Activated CD8-positive, alpha-beta T cell treated with anti-CD3 and anti-CD28 coated beads for 36 hours (primary cell): ENCODE results near the gene KLF15. TPM values are rescaled to one million over a fixed set of nuclear protein-coding genes. Genes with fewer than 3 reads are reported as not detected.

Source experiments
- ATAC-seq: fragments of 200-7000 bp; cut with Tn5 transposase; one replicate; pipeline ENCODE4 v1.10.0; 2021; ENCODE audit warnings: mild to moderate bottlenecking, moderate library complexity
- CTCF ChIA-PET: fragments of 350-600 bp; sonication (Branson Sonifier 250); formaldehyde crosslinking; loops from one replicate; lab custom pipeline; 2021; ENCODE audit warnings: antibody characterized with exemption; lab: Charles Lee
- POLR2A ChIA-PET: fragments of 350-600 bp; sonication (Branson Sonifier 250); formaldehyde crosslinking; loops from one replicate; lab custom pipeline; 2021; ENCODE audit warnings: antibody characterized with exemption; lab: Charles Lee
- DNase-seq: peaks from one replicate; pipeline ENCODE4 v3.0.0-alpha.2; 2020
- H3K27ac Mint-ChIP-seq: one replicate; pipeline ENCODE4 v1.8.0; 2021; ENCODE audit warnings: mild to moderate bottlenecking, mixed read lengths
- H3K27me3 Mint-ChIP-seq: one replicate; pipeline ENCODE4 v1.8.0; 2021; ENCODE audit warnings: mixed read lengths
- H3K36me3 Mint-ChIP-seq: one replicate; pipeline ENCODE4 v1.8.0; 2021; ENCODE audit warnings: low read depth, mixed read lengths
- H3K4me1 Mint-ChIP-seq: one replicate; pipeline ENCODE4 v1.8.0; 2021; ENCODE audit warnings: low read depth, mixed read lengths
- H3K4me3 Mint-ChIP-seq: one replicate; pipeline ENCODE4 v1.8.0; 2021; ENCODE audit warnings: mild to moderate bottlenecking, moderate library complexity, mixed read lengths
- H3K9me3 Mint-ChIP-seq: one replicate; pipeline ENCODE4 v1.8.0; 2021; ENCODE audit warnings: mixed read lengths
- CTCF ChIP-seq: fragments of 200-600 bp; IDR thresholded peaks from one replicate; pipeline ENCODE4 v1.8.0; 2022; ENCODE audit warnings: antibody characterized with exemption, mild to moderate bottlenecking
- intact Hi-C: fragments of 100-400 bp; cut with micrococcal nuclease; formaldehyde crosslinking; loops from one replicate; pipeline ENCODE4 v1.10.0; 2022
- total RNA-seq, 2 experiments: library from RNA; stranded (reverse); gene quantifications; one replicate each; pipeline ENCODE4 v1.2.3, GENCODE V29; 2021

The KLF15 gene
- total RNA-seq, 2 experiments from 2014 or later, result 0.11 TPM; not detected in 1

GRCh38 chr3:126304291-126304690 lies 52.9 kb downstream of the KLF15 start:
- TF ChIP-seq CTCF, result no peak
- no peak for ATAC-seq
- Mint-ChIP-seq H3K4me1 (no peaks in the 10 kb centered on the region), H3K27me3 (peaks cover 3% of the 10 kb centered on the region), H3K27ac (no peak overlapping the region), H3K4me3 (no peak overlapping the region), H3K36me3 (no peaks in the 10 kb centered on the region), H3K9me3 (peaks cover 13% of the 10 kb centered on the region)
- ChIA-PET CTCF (no interaction called here), POLR2A (interaction anchor here (0.6 kb wide), 1 partner anchor 33 kb away, joined by 3 read pairs; no protein-coding TSS in a partner anchor)
- DNase-seq, result no peak
- intact Hi-C loops, result no loop called here

- ChIA-PET POLR2A (no interaction called here), CTCF (no interaction called here)
- H3K27ac Mint-ChIP-seq, result no peak overlapping the region
Measured at GRCh38 chr3:126303272-126303671, 53.9 kb downstream of the KLF15 start.

GRCh38 chr3:126300761-126301481 lies 56.3 kb downstream of the KLF15 start:
- intact Hi-C loops, result no loop called here
- Mint-ChIP-seq H3K9me3 (peaks cover 15% of the 10 kb centered on the region), H3K27me3 (peaks cover 5% of the 10 kb centered on the region), H3K27ac (no peak overlapping the region), H3K4me3 (no peak overlapping the region), H3K36me3 (no peaks in the 10 kb centered on the region), H3K4me1 (no peaks in the 10 kb centered on the region)
- ChIA-PET POLR2A (no interaction called here), CTCF (no interaction called here)
- no peak for ATAC-seq
- no peak for DNase-seq
- no peak for TF ChIP-seq CTCF

More at GRCh38 chr3:126303272-126303671, 53.9 kb downstream of the KLF15 start:
- no peak overlapping the region for H3K4me3 Mint-ChIP-seq
- H3K4me1 Mint-ChIP-seq, result no peaks in the 10 kb centered on the region
- no peak for DNase-seq
- no peak for ATAC-seq
- no peak for TF ChIP-seq CTCF
- H3K9me3 Mint-ChIP-seq, result peaks cover 15% of the 10 kb centered on the region
- no peaks in the 10 kb centered on the region for H3K36me3 Mint-ChIP-seq
- peaks cover 6% of the 10 kb centered on the region for H3K27me3 Mint-ChIP-seq
- intact Hi-C loops, result no loop called here

GRCh38 chr3:126300001-126300760 lies 57.0 kb downstream of the KLF15 start:
- Mint-ChIP-seq H3K27me3 (peaks cover 5% of the 10 kb centered on the region), H3K4me1 (no peaks in the 10 kb centered on the region), H3K36me3 (no peaks in the 10 kb centered on the region), H3K4me3 (no peak overlapping the region), H3K27ac (no peak overlapping the region), H3K9me3 (peaks cover 15% of the 10 kb centered on the region)
- DNase-seq, result no peak
- intact Hi-C loops, result no loop called here
- no peak for ATAC-seq
- no peak for TF ChIP-seq CTCF
- ChIA-PET POLR2A (no interaction called here), CTCF (no interaction called here)

- no peak overlapping the region for H3K4me3 Mint-ChIP-seq
- ATAC-seq (no peak), DNase-seq (no peak)
- H3K9me3 Mint-ChIP-seq, result peaks cover 2% of the 10 kb centered on the region
- intact Hi-C loops, result no loop called here
- ChIA-PET POLR2A (no interaction called here), CTCF (no interaction called here)
- H3K36me3 Mint-ChIP-seq, result no peaks in the 10 kb centered on the region
- peaks cover 10% of the 10 kb centered on the region for H3K27me3 Mint-ChIP-seq
- TF ChIP-seq CTCF, result no peak
- no peak overlapping the region for H3K27ac Mint-ChIP-seq
- H3K4me1 Mint-ChIP-seq, result no peaks in the 10 kb centered on the region
Measured at GRCh38 chr3:126295407-126295939, 61.7 kb downstream of the KLF15 start.
